Nephron progenitor cell (in vitro differentiated cells): ENCODE data around the gene ARG2.

Source experiments
- DNase-seq: peaks from one replicate; pipeline ENCODE4 v3.0.0; 2021
- H3K27ac Mint-ChIP-seq: 2 replicates; pipeline ENCODE4 v1.8.0; 2021; ENCODE audit warnings: mild to moderate bottlenecking, moderate library complexity, mixed read lengths
- H3K27me3 Mint-ChIP-seq: 2 replicates; pipeline ENCODE4 v1.8.0; 2021; ENCODE audit warnings: mild to moderate bottlenecking, low read depth, mixed read lengths; ENCODE audit not compliant: poor library complexity
- H3K36me3 Mint-ChIP-seq: 2 replicates; pipeline ENCODE4 v1.8.0; 2021; ENCODE audit warnings: low read depth, mixed read lengths
- H3K4me1 Mint-ChIP-seq: 2 replicates; pipeline ENCODE4 v1.8.0; 2021; ENCODE audit warnings: mixed read lengths
- H3K4me3 Mint-ChIP-seq: 2 replicates; pipeline ENCODE4 v1.8.0; 2021; ENCODE audit warnings: mild to moderate bottlenecking, moderate library complexity, mixed read lengths
- H3K9me3 Mint-ChIP-seq: 2 replicates; pipeline ENCODE4 v1.8.0; 2021; ENCODE audit warnings: mild to moderate bottlenecking, moderate library complexity, mixed read lengths
- TF ChIP-seq, protein P1 (sequence below): fragments of 200-600 bp; sonication (generic); IDR thresholded peaks from 2 replicates; pipeline ENCODE4 v1.5.0; 2021; ENCODE audit warnings: antibody characterized with exemption

ARG2 gene

DNA sequence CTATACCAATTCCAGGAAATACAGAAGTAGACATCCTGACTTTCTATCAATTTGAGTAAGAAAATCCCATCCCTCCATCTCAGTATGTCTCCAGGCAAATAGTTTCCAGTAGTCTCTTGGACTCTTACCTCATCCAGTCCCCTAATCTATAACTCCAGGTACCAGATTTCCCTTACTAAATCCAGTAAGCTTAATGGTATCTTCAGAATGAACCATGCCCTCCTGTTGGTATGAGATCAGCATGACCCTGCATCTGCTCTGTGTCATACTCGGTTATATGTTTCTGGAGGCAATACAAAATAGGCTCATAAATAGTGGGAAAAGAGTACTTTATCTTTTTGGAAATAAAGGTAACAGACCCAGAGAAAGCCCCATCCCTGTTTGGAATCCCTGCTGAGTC is 38.1 kb upstream of the ARG2 start:
- DNase-seq, result no peak
- Mint-ChIP-seq H3K36me3 (peaks cover 18% of the 10 kb centered on the region), H3K27me3 (no peaks in the 10 kb centered on the region), H3K4me3 (no peak overlapping the region), H3K9me3 (no peaks in the 10 kb centered on the region), H3K27ac (no peak overlapping the region), H3K4me1 (no peaks in the 10 kb centered on the region)
- TF ChIP-seq, protein P1, sequence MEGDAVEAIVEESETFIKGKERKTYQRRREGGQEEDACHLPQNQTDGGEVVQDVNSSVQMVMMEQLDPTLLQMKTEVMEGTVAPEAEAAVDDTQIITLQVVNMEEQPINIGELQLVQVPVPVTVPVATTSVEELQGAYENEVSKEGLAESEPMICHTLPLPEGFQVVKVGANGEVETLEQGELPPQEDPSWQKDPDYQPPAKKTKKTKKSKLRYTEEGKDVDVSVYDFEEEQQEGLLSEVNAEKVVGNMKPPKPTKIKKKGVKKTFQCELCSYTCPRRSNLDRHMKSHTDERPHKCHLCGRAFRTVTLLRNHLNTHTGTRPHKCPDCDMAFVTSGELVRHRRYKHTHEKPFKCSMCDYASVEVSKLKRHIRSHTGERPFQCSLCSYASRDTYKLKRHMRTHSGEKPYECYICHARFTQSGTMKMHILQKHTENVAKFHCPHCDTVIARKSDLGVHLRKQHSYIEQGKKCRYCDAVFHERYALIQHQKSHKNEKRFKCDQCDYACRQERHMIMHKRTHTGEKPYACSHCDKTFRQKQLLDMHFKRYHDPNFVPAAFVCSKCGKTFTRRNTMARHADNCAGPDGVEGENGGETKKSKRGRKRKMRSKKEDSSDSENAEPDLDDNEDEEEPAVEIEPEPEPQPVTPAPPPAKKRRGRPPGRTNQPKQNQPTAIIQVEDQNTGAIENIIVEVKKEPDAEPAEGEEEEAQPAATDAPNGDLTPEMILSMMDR, result no peak

DNA sequence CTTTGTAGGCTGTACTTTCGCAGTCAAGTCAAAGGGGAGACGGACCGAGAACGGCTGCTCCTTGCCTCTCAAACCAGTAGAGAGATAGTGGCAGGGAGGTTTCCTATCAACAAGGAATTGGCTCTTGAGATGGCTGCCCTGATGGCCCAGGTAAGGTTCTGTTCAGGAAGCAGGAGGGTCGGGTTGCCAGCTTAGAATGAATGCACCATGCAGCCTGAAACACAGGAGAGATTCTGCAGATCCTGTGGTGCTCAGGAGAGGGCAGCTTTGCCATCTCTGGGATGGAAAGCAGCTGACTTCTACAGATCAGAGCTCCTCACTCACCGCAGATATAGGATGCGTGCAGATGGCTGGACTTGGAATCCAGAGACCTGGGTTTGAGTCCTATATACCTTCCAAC is 37.7 kb upstream of the ARG2 start:
- Mint-ChIP-seq H3K4me1 (no peaks in the 10 kb centered on the region), H3K27ac (no peak overlapping the region), H3K36me3 (peaks cover 18% of the 10 kb centered on the region), H3K4me3 (no peak overlapping the region), H3K27me3 (no peaks in the 10 kb centered on the region), H3K9me3 (no peaks in the 10 kb centered on the region)
- TF ChIP-seq, protein P1, result no peak
- DNase-seq, result no peak

DNA sequence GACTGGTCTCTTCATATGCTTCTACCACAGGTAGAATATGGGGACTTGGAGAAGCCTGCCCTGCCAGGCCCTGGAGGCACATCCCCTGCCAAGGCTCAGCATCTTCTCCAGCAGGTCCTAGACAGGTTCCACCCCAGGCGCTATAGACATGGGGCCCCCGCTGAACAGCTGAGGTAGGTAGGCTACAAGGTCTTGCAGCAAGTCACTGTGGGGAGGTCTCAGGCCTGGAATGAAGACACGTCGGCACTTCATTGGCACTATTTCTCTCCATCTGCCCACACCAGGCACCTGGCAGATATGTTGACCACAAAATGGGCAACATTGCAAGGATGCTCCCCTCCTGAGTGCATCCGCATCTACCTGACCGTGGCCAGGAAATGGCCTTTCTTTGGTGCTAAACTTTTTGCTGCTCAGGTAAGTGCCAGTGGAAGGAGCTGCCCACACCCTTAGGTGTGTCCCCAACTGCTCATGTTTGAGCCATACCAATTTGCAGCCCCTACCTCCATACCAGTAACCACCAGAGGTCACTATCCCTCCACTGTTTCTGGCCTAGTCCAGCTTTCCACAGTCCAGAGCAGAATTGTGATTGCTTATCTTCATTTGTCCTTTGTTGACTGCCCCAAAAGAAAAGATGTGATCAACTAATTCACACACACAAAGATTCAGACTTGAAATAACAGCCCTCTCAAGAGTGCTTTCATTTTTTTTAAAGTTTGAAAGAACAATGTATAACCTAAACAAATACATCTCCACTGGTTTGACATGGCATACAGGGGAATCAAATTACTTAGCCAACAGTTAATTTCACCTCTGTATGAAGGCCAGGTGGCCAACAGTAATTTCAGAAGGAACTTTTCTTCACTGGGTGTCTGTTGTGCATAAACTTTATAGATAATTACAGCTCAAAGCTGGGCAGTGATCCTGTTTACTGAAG is 35.7 kb upstream of the ARG2 start:
- Mint-ChIP-seq H3K27ac (no peak overlapping the region), H3K4me1 (no peaks in the 10 kb centered on the region), H3K4me3 (no peak overlapping the region), H3K9me3 (no peaks in the 10 kb centered on the region), H3K36me3 (peaks cover 21% of the 10 kb centered on the region), H3K27me3 (no peaks in the 10 kb centered on the region)
- DNase-seq, result peak; percentile 44
- TF ChIP-seq, protein P1, result peak; percentile 77

DNA sequence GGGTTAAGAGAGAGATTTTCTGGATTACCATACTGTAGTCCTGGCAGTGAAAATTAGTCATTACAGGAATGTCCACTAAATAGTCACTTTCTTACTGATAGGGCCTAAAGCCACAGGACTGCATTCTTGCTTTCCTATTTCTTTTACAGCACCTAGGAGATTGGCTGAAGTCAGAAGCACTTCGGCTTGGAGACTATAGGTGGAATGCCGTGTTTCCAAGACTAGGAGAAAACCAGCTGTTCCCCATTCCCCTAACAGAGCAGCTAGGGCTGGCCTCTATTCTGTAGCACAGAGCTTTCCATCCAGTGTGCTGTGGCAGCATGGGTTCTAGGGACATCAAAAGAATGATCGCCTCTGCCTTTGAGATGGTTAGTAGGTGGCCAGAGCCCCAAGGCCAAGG is 34.7 kb upstream of the ARG2 start:
- H3K36me3 Mint-ChIP-seq, result peaks cover 16% of the 10 kb centered on the region
- no peaks in the 10 kb centered on the region for H3K9me3 Mint-ChIP-seq
- H3K27me3 Mint-ChIP-seq, result no peaks in the 10 kb centered on the region
- TF ChIP-seq, protein P1, result no peak
- DNase-seq, result no peak
- H3K27ac Mint-ChIP-seq, result no peak overlapping the region
- no peak overlapping the region for H3K4me3 Mint-ChIP-seq
- no peaks in the 10 kb centered on the region for H3K4me1 Mint-ChIP-seq

DNA sequence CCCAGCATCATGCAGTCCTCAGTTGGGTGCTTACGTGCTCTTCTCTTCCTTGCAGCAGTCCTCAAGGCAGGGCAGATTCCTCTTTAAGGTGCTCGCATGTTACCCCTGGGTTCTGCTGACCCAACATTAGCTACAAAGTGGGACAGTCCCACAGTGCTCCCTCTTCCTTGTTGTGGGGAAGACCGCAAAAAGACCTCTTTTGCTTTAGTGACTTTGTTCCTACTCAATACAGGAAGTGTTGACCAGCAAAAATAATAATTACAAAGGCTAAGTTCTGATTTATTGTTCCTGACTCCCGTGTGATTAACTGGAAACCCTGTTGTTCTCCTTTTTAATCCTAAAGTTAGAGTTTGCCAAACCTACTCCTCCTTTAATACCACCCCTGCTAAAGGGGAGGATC is 33.4 kb upstream of the ARG2 start:
- no peak overlapping the region for H3K4me3 Mint-ChIP-seq
- TF ChIP-seq, protein P1, result no peak
- H3K36me3 Mint-ChIP-seq, result peaks cover 24% of the 10 kb centered on the region
- no peak for DNase-seq
- H3K9me3 Mint-ChIP-seq, result no peaks in the 10 kb centered on the region
- H3K27me3 Mint-ChIP-seq, result no peaks in the 10 kb centered on the region
- H3K4me1 Mint-ChIP-seq, result no peaks in the 10 kb centered on the region
- H3K27ac Mint-ChIP-seq, result no peak overlapping the region
